HepG2 (cell line): ENCODE measurements around the gene DNALI1. TPM values are rescaled to one million over a fixed set of nuclear protein-coding genes. Genes with fewer than 3 reads are reported as not detected.

Experiments
- ATAC-seq: fragments of 200-7000 bp; cut with Tn5 transposase; 3 replicates; pipeline ENCODE4 v1.9.1; 2020; ENCODE audit warnings: mild to moderate bottlenecking, moderate library complexity
- BruUV-seq: library from RNA; stranded (reverse); fragments of 400-500 nt; replicated peaks from 2 replicates; lab custom pipeline; 2021; lab: Mats Ljungman, UMichigan
- CTCF ChIA-PET: fragments of 300-600 bp; formaldehyde crosslinking; extraction: SDS; loops from one replicate; lab custom pipeline; 2021; ENCODE audit warnings: low total read pairs, inconsistent platforms, low intra/inter-chr PET ratio; lab: Yijun Ruan, JAX
- POLR2A ChIA-PET: fragments of 350-600 bp; sonication (Branson Sonifier 250); formaldehyde crosslinking; loops from one replicate; lab custom pipeline; 2020; ENCODE audit warnings: antibody characterized with exemption, inconsistent platforms; lab: Yijun Ruan, JAX
- DNase-seq: peaks from one replicate; pipeline ENCODE4 v3.0.0-alpha.2; 2015; ENCODE audit warnings: low spot score
- FAIRE-seq: peaks from 3 replicates; lab custom pipeline; 2011; peaks lifted over from hg19 to GRCh38; lab: Jason Lieb, UNC
- H2AFZ ChIP-seq: one replicate; pipeline ENCODE4 v1.6.1; 2011; ENCODE audit warnings: low read length, inconsistent platforms
- H3K27ac ChIP-seq: fragments of 300-600 bp; 3 replicates; pipeline ENCODE4 v1.8.0; 2011; ENCODE audit warnings: mixed run types, mild to moderate bottlenecking, mixed read lengths, low read length, inconsistent platforms; ENCODE audit not compliant: insufficient read depth; ENCODE audit errors: extremely low read length
- H3K27me3 ChIP-seq, 2 experiments: fragments of 200-600 bp in 1 of 2; 2 replicates in 1 of 2; 3 replicates in 1 of 2; pipeline versions ENCODE4 v1.6.0 to v1.8.0; 2011; ENCODE audit warnings: low read length in 2 of 2, mild to moderate bottlenecking in 2 of 2, moderate library complexity in 2 of 2, inconsistent platforms in 1 of 2; ENCODE audit not compliant: insufficient read depth in 2 of 2, control insufficient read depth in 1 of 2
- H3K36me3 ChIP-seq, 2 experiments: fragments of 200-600 bp in 1 of 2; replicated peaks in 1 of 2; 2 replicates in 1 of 2; 3 replicates in 1 of 2; pipeline versions ENCODE4 v1.5.1 to v1.8.0; 2011; ENCODE audit warnings: low read length in 2 of 2, inconsistent platforms in 1 of 2; ENCODE audit not compliant: insufficient read depth in 2 of 2, control insufficient read depth in 1 of 2
- H3K4me1 ChIP-seq: 2 replicates; pipeline ENCODE4 v1.5.1; 2012; ENCODE audit warnings: low read length, inconsistent platforms; ENCODE audit not compliant: insufficient read depth
- H3K4me2 ChIP-seq: 2 replicates; pipeline ENCODE4 v1.6.0; 2011; ENCODE audit warnings: low read depth, low read length, inconsistent platforms
- H3K4me3 ChIP-seq, 3 experiments: fragments of 200-600 bp in 1 of 3; sonication (generic), shearing (Covaris generic) in 1 of 3; replicated peaks in 1 of 3; 2 replicates each; pipeline ENCODE4 v1.5.1; 2011 to 2016; ENCODE audit warnings: low read length in 3 of 3, inconsistent platforms in 2 of 3, low read depth in 2 of 3, mild to moderate bottlenecking in 2 of 3, control low read depth in 1 of 3, mixed read lengths in 1 of 3; ENCODE audit not compliant: insufficient read depth in 1 of 3
- H3K79me2 ChIP-seq: one replicate; pipeline ENCODE4 v1.6.1; 2011; ENCODE audit warnings: low read length, inconsistent platforms; ENCODE audit not compliant: insufficient read depth
- H3K9ac ChIP-seq: 2 replicates; pipeline ENCODE4 v1.6.0; 2011; ENCODE audit warnings: mild to moderate bottlenecking, low read depth, low read length, inconsistent platforms; ENCODE audit not compliant: insufficient read depth
- H3K9me3 ChIP-seq: 2 replicates; pipeline ENCODE4 v1.5.1; 2012; ENCODE audit warnings: mild to moderate bottlenecking, low read length
- H4K20me1 ChIP-seq: 2 replicates; pipeline ENCODE4 v1.6.0; 2011; ENCODE audit warnings: inconsistent platforms, mild to moderate bottlenecking, low read length, moderate library complexity; ENCODE audit not compliant: insufficient read depth
- ELF4 ChIP-seq: sonication (generic); formaldehyde crosslinking; IDR thresholded peaks from 2 replicates; pipeline ENCODE4 v1.5.0; 2020; ENCODE audit warnings: missing genetic modification reagents, mild to moderate bottlenecking, moderate library complexity, borderline replicate concordance
- POGZ ChIP-seq: sonication (generic); formaldehyde crosslinking; IDR thresholded peaks from 2 replicates; pipeline ENCODE4 v1.4.0; 2020; ENCODE audit warnings: mild to moderate bottlenecking, missing genetic modification reagents
- ZBTB39 ChIP-seq: sonication (generic); formaldehyde crosslinking; IDR thresholded peaks from 2 replicates; pipeline ENCODE4 v1.5.0; 2020; ENCODE audit warnings: missing genetic modification reagents
- ZNF747 ChIP-seq: sonication (generic); formaldehyde crosslinking; IDR thresholded peaks from 2 replicates; pipeline ENCODE4 v1.8.1; 2023; ENCODE audit warnings: missing genetic modification reagents, mild to moderate bottlenecking, borderline replicate concordance
- WGBS: methylation state at CpG from one replicate; pipeline ENCODE4 v1.1.6; 2017; ENCODE audit warnings: low lambda C conversion rate; 5-methylcytosine and 5-hydroxymethylcytosine counted together
- in situ Hi-C: cut with HindIII; loops from 2 replicates; pipeline ENCODE4 v1.10.0; 2017; ENCODE audit warnings: low pct_unique_long_range_greater_than_20kb; ENCODE audit not compliant: extremely low pct_ligation_motif_present
- intact Hi-C: fragments of 100-400 bp; cut with micrococcal nuclease; formaldehyde crosslinking; loops from one replicate; pipeline ENCODE4 v1.10.0; 2022; ENCODE audit not compliant: unreplicated experiment
- polyA plus RNA-seq, 8 experiments: library from polyadenylated mRNA; depleted of rRNA in 3 of 8; stranded (reverse) in 7 of 8; unstranded in 1 of 8; fragments of >200 nt; fragmentation: Illumina TruSeq in 4 of 8; extraction: Trizol in 4 of 8; gene quantifications; 2 replicates each; pipeline versions ENCODE4 v1.2.1 to v1.2.3, GENCODE V29; 2011 to 2016; ENCODE audit warnings: low read depth in 4 of 8, missing spikeins in 1 of 8, mixed read lengths in 1 of 8; ENCODE audit not compliant: insufficient read depth in 1 of 8
- total RNA-seq, 5 experiments: library from RNA; depleted of rRNA; stranded (reverse); fragments of >200 nt; fragmentation: Illumina TruSeq; extraction: Trizol; gene quantifications; 2 replicates each; pipeline ENCODE4 v1.2.3, GENCODE V29; 2016; ENCODE audit warnings: low read depth in 1 of 5

Gene DNALI1
- total and polyA plus RNA-seq, 2 of the 13 experiments (the other 11 are each of a cell fraction or from before 2014, with no cell fraction given): 0.42 to 0.70 TPM

GRCh38 chr1:37561133-37562132 is 4.7 kb downstream of the DNALI1 start (continued):
- peak; percentile 86 for TF ChIP-seq POGZ (CRISPR knock-in tag)

- intact Hi-C loops (no loop called here), in situ Hi-C loops (no loop called here)
- peaks cover 9 to 29% of the 10 kb centered on the region in 2 experiments; a peak in 4 of 5 replicates for H3K36me3 ChIP-seq
- H3K9me3 ChIP-seq: no peaks in the 10 kb centered on the region
- ATAC-seq (no peak), DNase-seq (no peak), FAIRE-seq (no peak)
- H3K9ac ChIP-seq: no peak overlapping the region
- no peak overlapping the region for H3K4me3 ChIP-seq
- CTCF ChIA-PET: no interaction called here
- no peaks in the 10 kb centered on the region for H3K79me2 ChIP-seq
- 90% methylated on average over 1 of the region's 1 CpG for WGBS
- POLR2A ChIA-PET: interaction anchor here (1.4 kb wide), 1 partner anchor 48 kb away, joined by 3 read pairs; no protein-coding TSS in a partner anchor
- H3K27me3 ChIP-seq: no peaks in the 10 kb centered on the region
- BruUV-seq: no TSS peak
- H2AFZ ChIP-seq: no peak overlapping the region
- no peak overlapping the region for H3K4me2 ChIP-seq
- no peak overlapping the region for H3K27ac ChIP-seq
- peaks cover 46% of the 10 kb centered on the region for H3K4me1 ChIP-seq
- no peaks in the 10 kb centered on the region for H4K20me1 ChIP-seq
- TF ChIP-seq ELF4 (CRISPR knock-in tag): no peak
- no peak for TF ChIP-seq ZNF747
- no peak for TF ChIP-seq ZBTB39 (CRISPR knock-in tag)
These were observed 6.2 kb downstream of the DNALI1 start for GRCh38 chr1:37562984-37563383.
